ENCODE results near the gene TAS2R40.
"Not testable (repeated sequence)": the region's sequence is repeated elsewhere in the genome, so short reads cannot be mapped to it uniquely, and the experiment has no call there.

TAS2R40 gene

GRCh38 chr7:143250822-143251221 is 29.0 kb downstream of the TAS2R40 start:
- no peaks in the 10 kb centered on the region for H3K4me1 ChIP-seq (ENCODE audit: insufficient read depth, low read length)
- no peak overlapping the region for H3K9ac ChIP-seq (ENCODE audit: low read depth, low read length)
- peaks cover 2% of the 10 kb centered on the region for H3K9me3 ChIP-seq (ENCODE audit: control insufficient read depth, insufficient read depth, low read length)
- H3K36me3 ChIP-seq (ENCODE audit: insufficient read depth, low read length): no peaks in the 10 kb centered on the region

- Histone ChIP-seq H3K9ac (ENCODE audit: low read depth, low read length) (no peak overlapping the region), H3K4me1 (ENCODE audit: insufficient read depth, low read length) (no peaks in the 10 kb centered on the region), H3K36me3 (ENCODE audit: insufficient read depth, low read length) (no peaks in the 10 kb centered on the region), H3K9me3 (ENCODE audit: control insufficient read depth, insufficient read depth, low read length) (peaks cover 2% of the 10 kb centered on the region)
Measured at GRCh38 chr7:143252006-143252405, 30.2 kb downstream of the TAS2R40 start.

GRCh38 chr7:143255564-143255963 is 33.7 kb downstream of the TAS2R40 start:
- Histone ChIP-seq H3K4me1 (ENCODE audit: insufficient read depth, low read length) (no peaks in the 10 kb centered on the region), H3K9ac (ENCODE audit: low read depth, low read length) (no peak overlapping the region), H3K36me3 (ENCODE audit: insufficient read depth, low read length) (no peaks in the 10 kb centered on the region), H3K9me3 (ENCODE audit: control insufficient read depth, insufficient read depth, low read length) (peaks cover 2% of the 10 kb centered on the region)

GRCh38 chr7:143256325-143256724 is 34.5 kb downstream of the TAS2R40 start:
- no peak overlapping the region for H3K9ac ChIP-seq (ENCODE audit: low read depth, low read length)
- no peaks in the 10 kb centered on the region for H3K36me3 ChIP-seq (ENCODE audit: insufficient read depth, low read length)
- peaks cover 2% of the 10 kb centered on the region for H3K9me3 ChIP-seq (ENCODE audit: control insufficient read depth, insufficient read depth, low read length)
- H3K4me1 ChIP-seq (ENCODE audit: insufficient read depth, low read length): no peaks in the 10 kb centered on the region

DNA sequence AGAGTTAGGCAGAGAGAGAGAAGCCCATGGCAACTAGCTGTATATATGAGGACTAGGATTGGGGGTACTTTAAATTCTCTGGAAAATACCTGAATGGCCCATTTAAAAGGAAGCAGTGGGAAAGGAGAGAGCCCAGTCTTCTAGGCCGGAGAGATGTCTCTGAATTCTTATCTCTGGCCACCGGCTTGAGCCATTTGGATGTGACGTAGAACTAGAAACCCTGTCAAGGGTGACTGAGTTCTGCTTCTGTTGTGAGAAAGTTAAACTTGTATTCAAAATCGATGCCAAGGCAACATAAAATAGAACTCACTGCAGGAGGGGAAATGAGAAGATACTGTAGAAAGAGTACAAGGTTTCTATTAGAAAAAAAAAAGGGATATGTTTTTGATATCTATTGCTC is 35.1 kb downstream of the TAS2R40 start:
- no peaks in the 10 kb centered on the region for H3K4me1 ChIP-seq (ENCODE audit: insufficient read depth, low read length)
- H3K36me3 ChIP-seq (ENCODE audit: insufficient read depth, low read length): no peaks in the 10 kb centered on the region
- H3K9ac ChIP-seq (ENCODE audit: low read depth, low read length): no peak overlapping the region
- peaks cover 2% of the 10 kb centered on the region for H3K9me3 ChIP-seq (ENCODE audit: control insufficient read depth, insufficient read depth, low read length)

DNA sequence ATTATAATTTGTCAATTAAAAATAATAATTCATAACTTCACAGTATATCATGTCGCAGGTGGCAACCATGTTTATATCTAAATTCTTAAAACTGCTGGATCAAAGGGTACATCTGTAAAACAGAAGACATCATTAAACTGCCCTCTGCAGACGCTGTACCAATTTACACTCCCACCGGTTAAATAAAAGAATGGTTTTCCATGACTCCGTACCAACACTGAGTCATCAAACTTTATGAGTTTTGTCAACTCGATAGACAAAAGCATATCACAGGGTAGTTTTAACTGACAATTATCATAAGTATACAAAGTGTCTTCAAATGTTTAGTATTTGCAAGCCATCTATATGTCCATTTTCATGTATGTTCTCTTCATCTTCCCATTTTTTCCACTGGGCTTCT is 35.7 kb downstream of the TAS2R40 start:
- Histone ChIP-seq H3K9ac (ENCODE audit: low read depth, low read length) (no peak overlapping the region), H3K36me3 (ENCODE audit: insufficient read depth, low read length) (no peaks in the 10 kb centered on the region), H3K4me1 (ENCODE audit: insufficient read depth, low read length) (no peaks in the 10 kb centered on the region), H3K9me3 (ENCODE audit: control insufficient read depth, insufficient read depth, low read length) (peaks cover 2% of the 10 kb centered on the region)

GRCh38 chr7:143258831-143259230 is 37.0 kb downstream of the TAS2R40 start:
- no peaks in the 10 kb centered on the region for H3K4me1 ChIP-seq (ENCODE audit: insufficient read depth, low read length)
- H3K9ac ChIP-seq (ENCODE audit: low read depth, low read length): no peak overlapping the region
- no peaks in the 10 kb centered on the region for H3K36me3 ChIP-seq (ENCODE audit: insufficient read depth, low read length)
- no peaks in the 10 kb centered on the region for H3K9me3 ChIP-seq (ENCODE audit: control insufficient read depth, insufficient read depth, low read length)

- H3K9ac ChIP-seq (ENCODE audit: low read depth, low read length): no peak overlapping the region
- H3K36me3 ChIP-seq (ENCODE audit: insufficient read depth, low read length): no peaks in the 10 kb centered on the region
- H3K4me1 ChIP-seq (ENCODE audit: insufficient read depth, low read length): no peaks in the 10 kb centered on the region
- H3K9me3 ChIP-seq (ENCODE audit: control insufficient read depth, insufficient read depth, low read length): no peaks in the 10 kb centered on the region
Measured at GRCh38 chr7:143259765-143260164, 37.9 kb downstream of the TAS2R40 start.

DNA sequence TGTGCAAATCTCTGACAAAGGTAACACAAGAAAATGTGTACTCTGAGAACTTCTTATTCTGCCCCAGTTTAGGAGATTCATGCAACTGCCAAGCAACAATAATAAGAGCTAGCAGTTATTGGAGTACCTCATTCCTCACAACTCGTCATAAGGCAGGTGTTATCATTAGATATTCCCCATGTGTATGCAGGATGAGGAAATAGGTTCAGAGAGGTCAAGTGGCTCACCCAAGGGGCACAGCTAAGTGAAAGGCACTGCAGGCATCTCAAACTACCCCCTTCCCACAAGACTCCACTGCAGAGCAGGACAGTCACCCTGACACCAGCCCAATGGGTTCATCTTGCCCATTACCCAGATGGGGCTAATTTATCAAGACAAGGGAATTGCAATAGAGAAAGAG is 40.1 kb downstream of the TAS2R40 start:
- no peak overlapping the region for H3K9ac ChIP-seq (ENCODE audit: low read depth, low read length)
- H3K4me1 ChIP-seq (ENCODE audit: insufficient read depth, low read length): no peaks in the 10 kb centered on the region
- H3K36me3 ChIP-seq (ENCODE audit: insufficient read depth, low read length): no peaks in the 10 kb centered on the region
- no peaks in the 10 kb centered on the region for H3K9me3 ChIP-seq (ENCODE audit: control insufficient read depth, insufficient read depth, low read length)

GRCh38 chr7:143263266-143264195 is 41.7 kb downstream of the TAS2R40 start, which contains the start of gene GSTK1:
GSTK1 (plus strand) TSS chr7:143263441; CDS start chr7:143263514, 73 bp downstream.
- Histone ChIP-seq H3K9ac (ENCODE audit: low read depth, low read length) (peak within 1 kb of the TSS; percentile 87), H3K4me1 (ENCODE audit: insufficient read depth, low read length) (no peaks in the 10 kb centered on the region), H3K36me3 (ENCODE audit: insufficient read depth, low read length) (no peaks in the 10 kb centered on the region; the same call in 1 of the 2 replicates), H3K9me3 (ENCODE audit: control insufficient read depth, insufficient read depth, low read length) (no peaks in the 10 kb centered on the region)

DNA sequence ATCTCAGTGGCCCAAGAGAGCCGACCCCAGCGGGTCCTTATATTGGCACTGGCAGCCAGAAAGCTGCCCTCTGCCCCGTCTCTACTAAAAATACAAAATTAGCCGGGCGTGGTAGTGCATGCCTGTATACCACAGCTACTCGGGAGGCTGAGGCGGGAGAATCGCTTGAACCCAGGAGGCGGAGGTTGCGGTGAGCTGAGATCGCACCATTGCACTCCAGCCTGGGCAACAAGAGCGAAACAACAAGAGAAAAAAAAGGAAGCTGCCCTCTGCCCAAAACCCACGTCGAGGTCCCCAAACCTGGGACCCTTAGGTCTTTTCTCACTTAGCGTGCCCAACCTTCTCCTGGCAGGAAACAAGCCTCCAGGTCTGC is 42.3 kb downstream of the TAS2R40 start:
- not testable (repeated sequence) for H3K9me3 ChIP-seq (ENCODE audit: control insufficient read depth, insufficient read depth, low read length); H3K4me1 ChIP-seq (ENCODE audit: insufficient read depth, low read length); H3K36me3 ChIP-seq (ENCODE audit: insufficient read depth, low read length)
- peak overlapping the region; percentile 87; the same call in 1 of the 2 replicates for H3K9ac ChIP-seq (ENCODE audit: low read depth, low read length)

DNA sequence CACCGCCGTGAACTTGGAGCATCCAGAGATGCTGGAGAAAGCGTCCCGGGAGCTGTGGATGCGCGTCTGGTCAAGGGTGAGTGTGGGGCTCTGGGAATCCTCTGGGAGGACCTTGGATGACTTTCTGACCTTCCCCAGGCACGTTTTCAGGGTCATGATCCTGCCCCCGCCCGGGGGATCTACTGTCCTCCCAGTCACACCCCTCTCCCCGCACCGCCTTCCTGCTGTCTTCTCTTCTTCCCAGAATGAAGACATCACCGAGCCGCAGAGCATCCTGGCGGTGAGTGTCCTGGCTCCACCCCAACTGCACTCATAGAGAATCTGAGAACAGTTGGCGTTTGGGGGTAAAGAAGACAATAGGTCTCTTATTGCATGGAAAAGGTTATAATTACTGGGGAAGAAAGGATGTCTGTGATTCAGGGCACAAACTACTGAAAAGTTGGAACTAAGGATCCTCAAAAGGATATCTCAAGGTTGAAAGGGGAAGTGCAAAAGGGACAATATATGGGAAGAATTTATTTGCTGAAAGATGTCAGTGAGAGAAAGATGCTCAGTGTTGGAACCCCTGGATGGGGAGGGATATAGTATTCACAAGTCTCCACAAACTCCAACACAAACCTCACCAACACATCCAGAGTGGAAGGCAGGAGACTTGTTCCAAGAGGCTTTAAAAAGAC is 43.3 kb downstream of the TAS2R40 start:
- Histone ChIP-seq H3K9ac (ENCODE audit: low read depth, low read length) (no peak overlapping the region), H3K36me3 (ENCODE audit: insufficient read depth, low read length) (no peaks in the 10 kb centered on the region; the same call in 1 of the 2 replicates), H3K9me3 (ENCODE audit: control insufficient read depth, insufficient read depth, low read length) (no peaks in the 10 kb centered on the region), H3K4me1 (ENCODE audit: insufficient read depth, low read length) (no peaks in the 10 kb centered on the region)

DNA sequence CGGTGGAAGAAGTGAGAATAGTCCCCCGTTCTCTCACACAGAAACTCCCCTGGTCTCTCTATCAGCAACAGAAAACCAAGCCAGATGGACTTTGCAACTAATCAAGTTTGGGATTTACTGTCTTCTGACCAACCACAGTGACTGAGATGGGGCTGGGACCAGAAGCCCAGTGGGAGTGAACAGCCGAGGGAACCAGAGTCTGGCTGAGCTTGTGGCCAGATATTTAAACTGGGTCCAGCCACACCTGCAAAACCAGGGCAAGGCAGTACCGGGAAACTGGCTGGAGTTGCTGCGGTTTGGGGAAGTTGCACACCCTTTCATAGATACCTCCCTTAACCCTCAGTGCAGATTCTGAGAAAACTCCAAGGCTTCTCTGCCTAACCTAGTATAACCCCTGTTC is 47.4 kb downstream of the TAS2R40 start:
- Histone ChIP-seq H3K36me3 (ENCODE audit: insufficient read depth, low read length) (no peaks in the 10 kb centered on the region; the same call in 1 of the 2 replicates), H3K9me3 (ENCODE audit: control insufficient read depth, insufficient read depth, low read length) (no peaks in the 10 kb centered on the region; the same call in 1 of the 2 replicates), H3K4me1 (ENCODE audit: insufficient read depth, low read length) (no peaks in the 10 kb centered on the region), H3K9ac (ENCODE audit: low read depth, low read length) (no peak overlapping the region)

DNA sequence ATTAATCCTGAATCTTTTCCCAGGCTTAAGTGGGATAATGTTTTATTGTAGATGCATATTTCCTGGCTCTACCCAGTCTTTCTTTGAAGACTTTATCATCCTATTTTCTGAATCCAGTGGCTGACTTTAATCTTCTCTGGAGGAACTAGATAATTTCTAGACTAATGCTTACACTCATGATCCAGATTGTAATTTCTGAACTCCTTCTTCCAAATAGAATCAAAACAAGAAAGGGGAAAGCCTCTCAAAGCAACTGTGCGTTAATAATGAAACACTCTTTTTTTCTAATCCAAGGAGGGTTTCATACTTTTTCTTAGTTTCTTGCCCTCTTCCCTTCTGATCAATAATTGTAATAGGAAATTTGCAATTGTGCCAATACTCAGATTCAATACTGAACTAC is 49.4 kb downstream of the TAS2R40 start:
- no peak overlapping the region for H3K9ac ChIP-seq (ENCODE audit: low read depth, low read length)
- H3K9me3 ChIP-seq (ENCODE audit: control insufficient read depth, insufficient read depth, low read length): no peaks in the 10 kb centered on the region; the same call in 1 of the 2 replicates
- H3K4me1 ChIP-seq (ENCODE audit: insufficient read depth, low read length): no peaks in the 10 kb centered on the region
- no peaks in the 10 kb centered on the region; the same call in 1 of the 2 replicates for H3K36me3 ChIP-seq (ENCODE audit: insufficient read depth, low read length)
